ENCODE measurements around the gene SV2C.

SV2C gene

GRCh38 chr5:76166886-76167576 lies 83.8 kb downstream of the SV2C start:
- H3K36me3 ChIP-seq (ENCODE audit: low read length): no peaks in the 10 kb centered on the region
- H3K9me3 ChIP-seq (ENCODE audit: insufficient read depth, low read length): no peaks in the 10 kb centered on the region
- no peaks in the 10 kb centered on the region for H3K27me3 ChIP-seq (ENCODE audit: low read length)
- no peaks in the 10 kb centered on the region for H4K20me1 ChIP-seq (ENCODE audit: low read depth, low read length)
- H3K9me2 ChIP-seq (replicated peaks; ENCODE audit: insufficient read depth, low read length): no peaks in the 10 kb centered on the region
- no peaks in the 10 kb centered on the region for H3K79me2 ChIP-seq (ENCODE audit: insufficient read depth, low read length)
- no peak overlapping the region for H3K27ac ChIP-seq (ENCODE audit: low read depth, low read length)
- no peaks in the 10 kb centered on the region for H3F3A ChIP-seq (ENCODE audit: insufficient read depth)
- H3K9ac ChIP-seq (ENCODE audit: low read length): no peak overlapping the region
- H3K4me2 ChIP-seq (ENCODE audit: low read depth, low read length, poor library complexity, severe bottlenecking): no peak overlapping the region
- no peak overlapping the region for H3K4me3 ChIP-seq (ENCODE audit: insufficient read depth, low read length, poor library complexity, severe bottlenecking)
- H2AFZ ChIP-seq (ENCODE audit: low read depth, low read length, severe bottlenecking): no peak overlapping the region
- TF ChIP-seq CTCF (IDR thresholded peaks at IDR 0.05; ENCODE audit: insufficient read depth, low read length, poor library complexity, severe bottlenecking) (no peak), EZH2phosphoT487 (conservative IDR thresholded peaks at IDR 0.05; ENCODE audit: low read length) (no peak)

- no peaks in the 10 kb centered on the region for H4K20me1 ChIP-seq (ENCODE audit: low read depth, low read length)
- no peaks in the 10 kb centered on the region for H3K79me2 ChIP-seq (ENCODE audit: insufficient read depth, low read length)
- H3F3A ChIP-seq (ENCODE audit: insufficient read depth): no peaks in the 10 kb centered on the region
- no peak for TF ChIP-seq EZH2phosphoT487 (conservative IDR thresholded peaks at IDR 0.05; ENCODE audit: low read length)
- TF ChIP-seq CTCF (IDR thresholded peaks at IDR 0.05; ENCODE audit: insufficient read depth, low read length, poor library complexity, severe bottlenecking): no peak
- no peaks in the 10 kb centered on the region for H3K27me3 ChIP-seq (ENCODE audit: low read length)
- no peaks in the 10 kb centered on the region for H3K9me3 ChIP-seq (ENCODE audit: insufficient read depth, low read length)
- no peak overlapping the region for H3K4me3 ChIP-seq (ENCODE audit: insufficient read depth, low read length, poor library complexity, severe bottlenecking)
- H3K27ac ChIP-seq (ENCODE audit: low read depth, low read length): no peak overlapping the region
- no peak overlapping the region for H3K4me2 ChIP-seq (ENCODE audit: low read depth, low read length, poor library complexity, severe bottlenecking)
- no peaks in the 10 kb centered on the region for H3K9me2 ChIP-seq (replicated peaks; ENCODE audit: insufficient read depth, low read length)
- H2AFZ ChIP-seq (ENCODE audit: low read depth, low read length, severe bottlenecking): no peak overlapping the region
- H3K9ac ChIP-seq (ENCODE audit: low read length): no peak overlapping the region
- no peaks in the 10 kb centered on the region for H3K36me3 ChIP-seq (ENCODE audit: low read length)
Measured at GRCh38 chr5:76169146-76169905, 86.1 kb downstream of the SV2C start.

- Histone ChIP-seq H3K9me2 (replicated peaks; ENCODE audit: insufficient read depth, low read length) (no peaks in the 10 kb centered on the region), H3K79me2 (ENCODE audit: insufficient read depth, low read length) (no peaks in the 10 kb centered on the region), H3K27ac (ENCODE audit: low read depth, low read length) (no peak overlapping the region), H3F3A (ENCODE audit: insufficient read depth) (no peaks in the 10 kb centered on the region), H2AFZ (ENCODE audit: low read depth, low read length, severe bottlenecking) (no peak overlapping the region), H3K9ac (ENCODE audit: low read length) (no peak overlapping the region), H3K4me2 (ENCODE audit: low read depth, low read length, poor library complexity, severe bottlenecking) (no peak overlapping the region), H3K36me3 (ENCODE audit: low read length) (no peaks in the 10 kb centered on the region), H3K9me3 (ENCODE audit: insufficient read depth, low read length) (no peaks in the 10 kb centered on the region), H4K20me1 (ENCODE audit: low read depth, low read length) (no peaks in the 10 kb centered on the region), H3K4me3 (ENCODE audit: insufficient read depth, low read length, poor library complexity, severe bottlenecking) (no peak overlapping the region), H3K27me3 (ENCODE audit: low read length) (no peaks in the 10 kb centered on the region)
- TF ChIP-seq EZH2phosphoT487 (conservative IDR thresholded peaks at IDR 0.05; ENCODE audit: low read length): no peak
- no peak for TF ChIP-seq CTCF (IDR thresholded peaks at IDR 0.05; ENCODE audit: insufficient read depth, low read length, poor library complexity, severe bottlenecking)
Measured at GRCh38 chr5:76174101-76174500, 90.9 kb downstream of the SV2C start.

Data from SU-DHL-6 (cell line).